Neural crest cell (in vitro differentiated cells): ENCODE measurements around the gene NT5DC3. TPM values are rescaled to one million over a fixed set of nuclear protein-coding genes. Genes with fewer than 3 reads are reported as not detected.
"Not testable (repeated sequence)": the region's sequence is repeated elsewhere in the genome, so short reads cannot be mapped to it uniquely, and the experiment has no call there.

Source experiments
- DNase-seq: peaks from one replicate; pipeline ENCODE4 v3.0.0; 2021; ENCODE audit warnings: low read depth, mixed read lengths, low spot score
- H3K27ac Mint-ChIP-seq: one replicate; pipeline ENCODE4 v1.8.0; 2021; ENCODE audit warnings: mild to moderate bottlenecking, mixed read lengths; ENCODE audit not compliant: unreplicated experiment
- H3K27me3 Mint-ChIP-seq: 2 replicates; pipeline ENCODE4 v1.8.0; 2021; ENCODE audit warnings: low read depth, mild to moderate bottlenecking, mixed read lengths
- H3K36me3 Mint-ChIP-seq: 2 replicates; pipeline ENCODE4 v1.8.0; 2021; ENCODE audit warnings: low read depth, mild to moderate bottlenecking, mixed read lengths
- H3K4me1 Mint-ChIP-seq: 2 replicates; pipeline ENCODE4 v1.8.0; 2021; ENCODE audit warnings: mixed read lengths
- H3K4me3 Mint-ChIP-seq: one replicate; pipeline ENCODE4 v1.8.0; 2021; ENCODE audit warnings: mild to moderate bottlenecking, mixed read lengths
- H3K9me3 Mint-ChIP-seq: 2 replicates; pipeline ENCODE4 v1.8.0; 2021; ENCODE audit warnings: mixed read lengths
- total RNA-seq: library from RNA; stranded (reverse); gene quantifications from 2 replicates; pipeline ENCODE4 v1.2.1, GENCODE V29; 2021
- TF ChIP-seq, protein P1 (sequence below): fragments of 200-600 bp; sonication (generic); conservative IDR thresholded peaks from 2 replicates; pipeline ENCODE4 v1.5.0; 2021; ENCODE audit warnings: antibody characterized with exemption, mild to moderate bottlenecking

The NT5DC3 gene
- total RNA-seq, 1 donor from 2014 or later, result 14.4 TPM

DNA sequence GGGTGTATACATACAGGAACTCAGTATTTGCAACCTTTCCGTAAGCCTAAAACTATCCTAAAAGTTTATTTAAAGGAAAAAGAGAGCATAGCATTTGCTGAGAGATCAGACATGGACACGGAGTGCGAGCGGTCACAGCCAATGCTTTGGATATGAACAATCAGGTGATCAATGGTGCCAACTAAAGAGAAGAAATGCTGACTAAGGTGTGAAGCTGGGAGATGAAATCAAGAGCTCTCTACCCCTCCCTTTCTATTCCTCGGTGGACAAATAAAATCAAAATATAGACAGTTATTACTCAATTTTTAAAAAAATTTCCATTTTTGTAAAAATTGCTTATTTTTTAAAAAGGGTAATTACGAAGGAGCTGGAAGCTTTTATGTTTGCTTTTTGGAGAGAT lies 29.2 kb downstream of the NT5DC3 start:
- TF ChIP-seq, protein P1, sequence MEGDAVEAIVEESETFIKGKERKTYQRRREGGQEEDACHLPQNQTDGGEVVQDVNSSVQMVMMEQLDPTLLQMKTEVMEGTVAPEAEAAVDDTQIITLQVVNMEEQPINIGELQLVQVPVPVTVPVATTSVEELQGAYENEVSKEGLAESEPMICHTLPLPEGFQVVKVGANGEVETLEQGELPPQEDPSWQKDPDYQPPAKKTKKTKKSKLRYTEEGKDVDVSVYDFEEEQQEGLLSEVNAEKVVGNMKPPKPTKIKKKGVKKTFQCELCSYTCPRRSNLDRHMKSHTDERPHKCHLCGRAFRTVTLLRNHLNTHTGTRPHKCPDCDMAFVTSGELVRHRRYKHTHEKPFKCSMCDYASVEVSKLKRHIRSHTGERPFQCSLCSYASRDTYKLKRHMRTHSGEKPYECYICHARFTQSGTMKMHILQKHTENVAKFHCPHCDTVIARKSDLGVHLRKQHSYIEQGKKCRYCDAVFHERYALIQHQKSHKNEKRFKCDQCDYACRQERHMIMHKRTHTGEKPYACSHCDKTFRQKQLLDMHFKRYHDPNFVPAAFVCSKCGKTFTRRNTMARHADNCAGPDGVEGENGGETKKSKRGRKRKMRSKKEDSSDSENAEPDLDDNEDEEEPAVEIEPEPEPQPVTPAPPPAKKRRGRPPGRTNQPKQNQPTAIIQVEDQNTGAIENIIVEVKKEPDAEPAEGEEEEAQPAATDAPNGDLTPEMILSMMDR, result no peak
- H3K9me3 Mint-ChIP-seq, result no peaks in the 10 kb centered on the region
- no peaks in the 10 kb centered on the region for H3K27me3 Mint-ChIP-seq
- DNase-seq, result no peak
- H3K27ac Mint-ChIP-seq, result no peak overlapping the region
- H3K4me3 Mint-ChIP-seq, result no peak overlapping the region
- peaks cover 16% of the 10 kb centered on the region for H3K4me1 Mint-ChIP-seq
- peaks cover 12% of the 10 kb centered on the region for H3K36me3 Mint-ChIP-seq

DNA sequence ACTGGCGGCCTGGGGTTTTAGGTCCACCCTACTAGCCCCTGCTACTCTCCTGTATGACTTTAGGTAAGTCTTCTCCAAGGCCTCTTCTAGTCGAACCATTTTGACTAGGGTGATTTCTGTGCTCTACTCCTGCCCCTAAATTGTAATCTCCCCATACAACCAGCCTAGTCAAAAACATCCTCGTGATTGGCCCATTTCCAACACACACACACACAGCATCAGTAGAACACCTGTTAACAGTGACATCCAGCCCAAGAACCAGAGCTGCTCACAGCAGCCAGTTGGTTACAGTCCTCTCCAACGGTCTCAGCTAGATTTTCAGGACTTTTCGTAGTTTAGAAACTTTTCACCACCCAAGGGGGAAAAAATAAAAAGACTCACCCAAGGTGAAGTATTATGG lies 30.9 kb downstream of the NT5DC3 start:
- TF ChIP-seq, protein P1, result no peak
- H3K27me3 Mint-ChIP-seq, result no peaks in the 10 kb centered on the region

DNA sequence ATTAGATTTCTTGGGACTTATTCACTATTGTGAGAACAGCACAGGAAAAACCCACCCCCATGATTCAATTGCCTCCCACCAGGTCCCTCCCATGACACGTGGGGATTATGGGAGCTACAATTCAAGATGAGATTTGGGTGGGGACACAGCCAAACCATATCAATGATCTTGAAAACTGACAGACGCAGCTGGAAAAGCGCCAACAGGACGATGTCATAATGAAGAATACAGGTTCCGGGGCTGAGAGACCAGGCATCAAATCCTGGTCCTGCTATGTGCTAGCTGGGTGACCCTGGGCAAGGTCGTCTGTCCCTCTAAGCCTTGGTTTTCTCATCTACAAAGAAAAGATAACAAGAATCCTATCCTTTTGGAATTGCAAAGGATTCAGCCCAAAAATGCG lies 31.4 kb downstream of the NT5DC3 start:
- H3K27me3 Mint-ChIP-seq, H3K9me3 Mint-ChIP-seq, H3K4me3 Mint-ChIP-seq, H3K27ac Mint-ChIP-seq, DNase-seq, H3K36me3 Mint-ChIP-seq: not testable (repeated sequence)
- H3K4me1 Mint-ChIP-seq, result peaks cover 28% of the 10 kb centered on the region

More for the DNA sequence above, 30.9 kb downstream of the NT5DC3 start:
- Mint-ChIP-seq H3K36me3 (peaks cover 12% of the 10 kb centered on the region), H3K4me3 (no peak overlapping the region), H3K27ac (no peak overlapping the region), H3K9me3 (no peaks in the 10 kb centered on the region), H3K4me1 (peaks cover 28% of the 10 kb centered on the region)
- DNase-seq, result no peak

DNA sequence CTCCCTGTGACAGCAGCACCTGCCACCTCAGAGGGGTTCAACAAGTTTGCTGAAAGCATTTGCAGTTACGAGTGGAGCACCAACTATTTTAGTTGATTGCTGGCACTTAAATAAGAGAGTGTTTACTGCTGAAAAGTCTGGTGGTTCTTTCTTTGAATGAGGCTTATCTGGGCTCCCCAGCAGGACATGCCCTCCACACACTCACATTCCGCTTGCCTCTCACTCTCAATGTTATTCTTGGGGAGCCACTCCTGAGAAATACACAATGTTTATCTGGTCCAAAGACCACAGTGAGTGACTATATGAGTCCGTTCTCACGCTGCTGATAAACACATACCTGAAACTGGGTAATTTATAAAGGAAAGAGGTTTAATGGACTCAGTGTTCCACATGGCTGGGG lies 31.9 kb downstream of the NT5DC3 start:
- no peak overlapping the region for H3K4me3 Mint-ChIP-seq
- no peak overlapping the region for H3K27ac Mint-ChIP-seq
- no peaks in the 10 kb centered on the region for H3K27me3 Mint-ChIP-seq
- DNase-seq, result no peak
- peaks cover 30% of the 10 kb centered on the region for H3K4me1 Mint-ChIP-seq
- peaks cover 8% of the 10 kb centered on the region for H3K36me3 Mint-ChIP-seq
- H3K9me3 Mint-ChIP-seq, result no peaks in the 10 kb centered on the region
- TF ChIP-seq, protein P1, result no peak

DNA sequence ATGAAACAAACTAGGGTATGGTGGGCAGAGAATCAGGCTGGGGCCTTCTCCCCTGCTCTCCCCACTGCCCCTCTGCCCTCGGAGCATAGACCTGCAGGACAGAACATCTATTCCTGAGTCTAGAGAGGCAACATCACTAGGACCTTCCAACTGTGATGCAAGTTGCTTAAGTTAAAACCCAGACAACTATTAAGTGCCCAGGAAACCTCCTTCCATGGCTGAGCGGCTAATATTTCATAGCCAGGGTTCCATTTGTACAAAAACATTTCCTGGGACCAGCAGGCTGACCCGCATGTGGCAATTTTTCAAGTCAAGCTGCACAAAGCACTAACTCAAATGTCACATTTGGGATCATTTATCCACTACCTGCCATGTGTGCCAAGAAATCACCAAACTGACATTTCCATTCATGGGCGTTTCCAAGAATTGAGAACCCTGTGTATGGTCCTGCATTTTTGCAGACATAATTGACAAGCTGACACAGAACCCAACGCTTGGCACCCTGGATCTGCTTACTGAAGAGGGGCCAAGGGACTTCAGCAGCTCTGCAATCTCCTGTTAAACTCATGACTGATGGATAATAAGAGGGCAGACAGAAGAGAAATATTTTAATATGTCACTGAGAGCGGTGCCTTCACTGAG lies 32.7 kb downstream of the NT5DC3 start:
- Mint-ChIP-seq H3K36me3 (peaks cover 5% of the 10 kb centered on the region), H3K4me1 (peaks cover 32% of the 10 kb centered on the region), H3K27ac (no peak overlapping the region), H3K9me3 (no peaks in the 10 kb centered on the region), H3K4me3 (no peak overlapping the region), H3K27me3 (no peaks in the 10 kb centered on the region)
- DNase-seq, result no peak
- TF ChIP-seq, protein P1, result no peak

DNA sequence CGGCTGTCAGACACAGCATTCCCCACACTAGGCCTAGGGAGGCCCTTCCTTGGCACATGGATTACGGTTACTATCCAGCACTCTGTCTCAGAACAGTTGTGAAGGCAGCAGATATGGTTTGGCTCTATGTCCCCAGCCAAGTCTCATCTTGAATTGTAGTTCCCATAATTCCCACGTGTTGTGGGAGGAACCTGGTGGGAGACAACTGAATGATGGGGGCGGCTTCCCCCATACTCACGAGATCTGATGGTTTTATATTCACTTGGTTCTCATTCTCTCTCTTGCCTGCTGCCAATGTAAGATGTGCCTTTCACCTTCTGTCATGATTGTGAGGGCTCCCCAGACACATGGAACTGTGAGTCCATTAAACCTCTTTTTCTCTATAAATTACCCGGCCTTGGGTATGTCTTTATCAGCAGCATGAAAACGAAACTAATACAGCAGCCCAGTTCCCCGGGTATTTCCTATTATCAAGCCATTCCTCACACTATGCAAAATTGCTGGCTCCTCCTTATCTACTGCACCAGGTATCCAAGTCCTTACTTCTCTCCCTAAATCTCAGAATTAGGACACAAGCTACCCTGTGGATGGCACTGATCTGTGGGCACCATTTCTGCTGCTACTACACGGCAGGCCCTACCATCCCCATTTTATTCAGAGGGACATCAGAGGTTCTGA lies 33.3 kb downstream of the NT5DC3 start:
- Mint-ChIP-seq H3K27ac (no peak overlapping the region), H3K4me1 (peaks cover 35% of the 10 kb centered on the region), H3K27me3 (no peaks in the 10 kb centered on the region), H3K36me3 (peaks cover 5% of the 10 kb centered on the region), H3K9me3 (no peaks in the 10 kb centered on the region), H3K4me3 (no peak overlapping the region)
- DNase-seq, result no peak
- TF ChIP-seq, protein P1, result no peak
